ENCODE measurements around the gene CDHR3. TPM values are rescaled to one million over a fixed set of nuclear protein-coding genes. Genes with fewer than 3 reads are reported as not detected.
A peak's percentile ranks its signal among the peaks of the same experiment; 100 is the strongest.

CDHR3 gene
- total and polyA plus RNA-seq, 4 donors = 10.5 to 80.3 (median 36.0) TPM

- no peak for TF ChIP-seq CTCF (IDR thresholded peaks at IDR 0.05; ENCODE audit: control extremely low read depth, extremely low read depth)
- Histone ChIP-seq H3K9me3 (ENCODE audit: control insufficient read depth in 4 of 4, insufficient read depth in 3 of 4, low read length in 3 of 4) (no peaks in the 10 kb centered on the region), H3K27me3 (ENCODE audit: control insufficient read depth in 3 of 3, insufficient read depth in 3 of 3, low read length in 2 of 3) (no peaks in the 10 kb centered on the region), H3K36me3 (ENCODE audit: control insufficient read depth in 4 of 4, insufficient read depth in 4 of 4, low read length in 4 of 4) (no peaks in the 10 kb centered on the region), H3K4me3 (no peak overlapping the region), H3K9ac (ENCODE audit: insufficient read depth in 1 of 2, low read length in 2 of 2) (no peak overlapping the region), H3K27ac (ENCODE audit: low read depth in 1 of 2, low read length in 1 of 2) (no peak overlapping the region), H3K4me1 (ENCODE audit: control insufficient read depth in 5 of 5, insufficient read depth in 5 of 5, low read length in 5 of 5) (peaks cover 0 to 9% (median 0%) of the 10 kb centered on the region in 5 donors)
- no peak for DNase-seq
- WGBS, 2 donors = 70 to 81% methylated on average over 8 of the region's 8 CpGs
- no peak for ATAC-seq (ENCODE audit: insufficient read depth, low FRiP score)
Observed at GRCh38 chr7:105975770-105976417, 12.8 kb downstream of the CDHR3 start.

GRCh38 chr7:105976868-105977267 is 13.8 kb downstream of the CDHR3 start:
- Histone ChIP-seq H3K36me3 (ENCODE audit: control insufficient read depth in 4 of 4, insufficient read depth in 4 of 4, low read length in 4 of 4) (no peaks in the 10 kb centered on the region), H3K4me1 (ENCODE audit: control insufficient read depth in 5 of 5, insufficient read depth in 5 of 5, low read length in 5 of 5) (peaks cover 0 to 13% (median 0%) of the 10 kb centered on the region in 5 donors), H3K4me3 (no peak overlapping the region), H3K9me3 (ENCODE audit: control insufficient read depth in 4 of 4, insufficient read depth in 3 of 4, low read length in 3 of 4) (no peaks in the 10 kb centered on the region), H3K27me3 (ENCODE audit: control insufficient read depth in 3 of 3, insufficient read depth in 3 of 3, low read length in 2 of 3) (no peaks in the 10 kb centered on the region), H3K9ac (ENCODE audit: insufficient read depth in 1 of 2, low read length in 2 of 2) (no peak overlapping the region), H3K27ac (ENCODE audit: low read depth in 1 of 2, low read length in 1 of 2) (no peak overlapping the region)
- 89 to 91% methylated on average over 4 of the region's 4 CpGs for WGBS, 2 donors
- no peak for ATAC-seq (ENCODE audit: insufficient read depth, low FRiP score)
- no peak for TF ChIP-seq CTCF (IDR thresholded peaks at IDR 0.05; ENCODE audit: control extremely low read depth, extremely low read depth)
- DNase-seq = no peak

GRCh38 chr7:105978035-105978434 is 15.0 kb downstream of the CDHR3 start:
- no peak for TF ChIP-seq CTCF (IDR thresholded peaks at IDR 0.05; ENCODE audit: control extremely low read depth, extremely low read depth)
- ATAC-seq (ENCODE audit: insufficient read depth, low FRiP score) = peak; percentile 34
- no peak overlapping the region for H3K27ac ChIP-seq (ENCODE audit: low read depth in 1 of 2, low read length in 1 of 2)

GRCh38 chr7:105978974-105979373 is 15.9 kb downstream of the CDHR3 start:
- 95 to 96% methylated on average over 2 of the region's 2 CpGs for WGBS, 2 donors
- H3K27ac ChIP-seq (ENCODE audit: low read depth in 1 of 2, low read length in 1 of 2) = no peak overlapping the region
- H3K4me3 ChIP-seq = no peak overlapping the region
- H3K9ac ChIP-seq (ENCODE audit: insufficient read depth in 1 of 2, low read length in 2 of 2) = no peak overlapping the region
- no peak for ATAC-seq (ENCODE audit: insufficient read depth, low FRiP score)
- TF ChIP-seq CTCF (IDR thresholded peaks at IDR 0.05; ENCODE audit: control extremely low read depth, extremely low read depth) = no peak
- no peak for DNase-seq
- no peaks in the 10 kb centered on the region for H3K9me3 ChIP-seq (ENCODE audit: control insufficient read depth in 4 of 4, insufficient read depth in 3 of 4, low read length in 3 of 4)
- H3K4me1 ChIP-seq (ENCODE audit: control insufficient read depth in 5 of 5, insufficient read depth in 5 of 5, low read length in 5 of 5) = peaks cover 0 to 13% (median 0%) of the 10 kb centered on the region in 5 donors
- no peaks in the 10 kb centered on the region for H3K36me3 ChIP-seq (ENCODE audit: control insufficient read depth in 4 of 4, insufficient read depth in 4 of 4, low read length in 4 of 4)
- no peaks in the 10 kb centered on the region for H3K27me3 ChIP-seq (ENCODE audit: control insufficient read depth in 3 of 3, insufficient read depth in 3 of 3, low read length in 2 of 3)

More at GRCh38 chr7:105978035-105978434, 15.0 kb downstream of the CDHR3 start:
- Histone ChIP-seq H3K4me3 (no peak overlapping the region), H3K36me3 (ENCODE audit: control insufficient read depth in 4 of 4, insufficient read depth in 4 of 4, low read length in 4 of 4) (no peaks in the 10 kb centered on the region), H3K27me3 (ENCODE audit: control insufficient read depth in 3 of 3, insufficient read depth in 3 of 3, low read length in 2 of 3) (no peaks in the 10 kb centered on the region), H3K9me3 (ENCODE audit: control insufficient read depth in 4 of 4, insufficient read depth in 3 of 4, low read length in 3 of 4) (no peaks in the 10 kb centered on the region), H3K9ac (ENCODE audit: insufficient read depth in 1 of 2, low read length in 2 of 2) (no peak overlapping the region), H3K4me1 (ENCODE audit: control insufficient read depth in 5 of 5, insufficient read depth in 5 of 5, low read length in 5 of 5) (peaks cover 0 to 13% (median 0%) of the 10 kb centered on the region in 5 donors)
- DNase-seq = no peak
- WGBS, 2 donors = 77 to 88% methylated on average over 3 of the region's 3 CpGs
